ENCODE results near the gene SCAMP5. TPM values are rescaled to one million over a fixed set of nuclear protein-coding genes. Genes with fewer than 3 reads are reported as not detected.

SCAMP5 gene
- total RNA-seq, 3 donors from 2014 or later: 7.3 to 10.8 (median 7.4) TPM

GRCh38 chr15:74959586-74959939, 35.8 kb upstream of the SCAMP5 start:
- H3K9me3 ChIP-seq: no peaks in the 10 kb centered on the region
- ATAC-seq (no peak), DNase-seq (no peak)
- intact Hi-C loops (cut with DNase I, micrococcal nuclease): no loop called here
- H3K4me1 ChIP-seq (ENCODE audit: low read depth): peaks cover 27% of the 10 kb centered on the region
- TF ChIP-seq CTCF (IDR thresholded peaks at IDR 0.05): no peak
- no peak overlapping the region for H3K4me3 ChIP-seq
- no peaks in the 10 kb centered on the region for H3K36me3 ChIP-seq (ENCODE audit: low read depth)

GRCh38 chr15:74960286-74960685, 35.1 kb upstream of the SCAMP5 start:
- Histone ChIP-seq H3K4me3 (no peak overlapping the region), H3K4me1 (ENCODE audit: low read depth) (peaks cover 19% of the 10 kb centered on the region), H3K36me3 (ENCODE audit: low read depth) (no peaks in the 10 kb centered on the region), H3K9me3 (no peaks in the 10 kb centered on the region)
- no peak for DNase-seq
- intact Hi-C loops (cut with DNase I, micrococcal nuclease): no loop called here
- no peak for ATAC-seq
- TF ChIP-seq CTCF (IDR thresholded peaks at IDR 0.05): no peak

- peaks cover 11% of the 10 kb centered on the region for H3K4me1 ChIP-seq (ENCODE audit: low read depth)
- no peaks in the 10 kb centered on the region for H3K9me3 ChIP-seq
- TF ChIP-seq CTCF (IDR thresholded peaks at IDR 0.05): no peak
- H3K4me3 ChIP-seq: no peak overlapping the region
- H3K36me3 ChIP-seq (ENCODE audit: low read depth): no peaks in the 10 kb centered on the region
- DNase-seq: no peak
- intact Hi-C loops (cut with DNase I, micrococcal nuclease): no loop called here
- ATAC-seq: no peak
These were observed 34.3 kb upstream of the SCAMP5 start for GRCh38 chr15:74960995-74961588.

- ATAC-seq (no peak), DNase-seq (no peak)
- no peak for TF ChIP-seq CTCF (IDR thresholded peaks at IDR 0.05)
- no peaks in the 10 kb centered on the region for H3K9me3 ChIP-seq
- H3K36me3 ChIP-seq (ENCODE audit: low read depth): no peaks in the 10 kb centered on the region
- intact Hi-C loops (cut with DNase I, micrococcal nuclease): no loop called here
- H3K4me1 ChIP-seq (ENCODE audit: low read depth): peaks cover 9% of the 10 kb centered on the region
- no peak overlapping the region for H3K4me3 ChIP-seq
These were observed 33.7 kb upstream of the SCAMP5 start for GRCh38 chr15:74961616-74962015.

- no peaks in the 10 kb centered on the region for H3K36me3 ChIP-seq (ENCODE audit: low read depth)
- H3K4me1 ChIP-seq (ENCODE audit: low read depth): peaks cover 9% of the 10 kb centered on the region
- intact Hi-C loops (cut with DNase I, micrococcal nuclease): no loop called here
- no peak overlapping the region for H3K4me3 ChIP-seq
- H3K9me3 ChIP-seq: no peaks in the 10 kb centered on the region
- DNase-seq (no peak), ATAC-seq (no peak)
- TF ChIP-seq CTCF (IDR thresholded peaks at IDR 0.05): no peak
These were observed 33.1 kb upstream of the SCAMP5 start for GRCh38 chr15:74962219-74962618.

- no peak for TF ChIP-seq CTCF (IDR thresholded peaks at IDR 0.05)
- DNase-seq (no peak), ATAC-seq (no peak)
- intact Hi-C loops (cut with DNase I, micrococcal nuclease): no loop called here
- Histone ChIP-seq H3K4me3 (no peak overlapping the region), H3K9me3 (no peaks in the 10 kb centered on the region), H3K36me3 (ENCODE audit: low read depth) (no peaks in the 10 kb centered on the region), H3K4me1 (ENCODE audit: low read depth) (peaks cover 9% of the 10 kb centered on the region)
These were observed 32.7 kb upstream of the SCAMP5 start for GRCh38 chr15:74962671-74963070.

Data from mucosa of descending colon (tissue), 3 donors.